K562 (cell line): ENCODE results near the gene NEDD4L. TPM values are rescaled to one million over a fixed set of nuclear protein-coding genes. Genes with fewer than 3 reads are reported as not detected.

Experiments
- NEUROD1 ChIP-seq: fragments of 150-350 bp; IDR thresholded peaks from 2 replicates; pipeline ENCODE4 v1.6.1; 2014; ENCODE audit warnings: borderline replicate concordance, low read length, low read depth; ENCODE audit not compliant: partially characterized antibody
- SNRNP70 ChIP-seq: fragments of 200-400 bp; formaldehyde crosslinking; optimal IDR thresholded peaks from 2 replicates; pipeline ENCODE3; 2017; ENCODE audit warnings: low read depth, low read length
- polyA plus RNA-seq, 8 experiments: library from polyadenylated mRNA; depleted of rRNA in 4 of 8; stranded (reverse) in 5 of 8; unstranded in 3 of 8; fragments of >200 nt; fragmentation: Nextera tagmentation in 2 of 8; fragmentation: Illumina TruSeq in 1 of 8; extraction: Ambion mirVana in 2 of 8; extraction: Trizol in 1 of 8; gene quantifications; 2 replicates each; pipeline versions ENCODE4 v1.2.1 to v1.2.3, GENCODE V29; 2011 to 2014; ENCODE audit warnings: inconsistent platforms in 1 of 8, missing spikeins in 1 of 8
- total RNA-seq, 7 experiments: library from RNA; depleted of rRNA in 6 of 7; stranded (reverse); fragments of >200 nt in 6 of 7; fragmentation: Illumina TruSeq in 2 of 7; extraction: Trizol in 2 of 7; gene quantifications; 2 replicates each; pipeline versions ENCODE4 v1.2.1 to v1.2.3, GENCODE V29; 2011 to 2021; ENCODE audit warnings: low replicate concordance in 1 of 7
- TF ChIP-seq, protein P1 (sequence below), 2 experiments: fragments of 250-450 bp in 1 of 2; fragments of 450-650 bp in 1 of 2; sonication (Bioruptor Pico) in 1 of 2; IDR thresholded peaks; 2 replicates each; pipeline versions ENCODE4 v1.6.1 to v1.8.0; 2016 to 2021; ENCODE audit warnings: mild to moderate bottlenecking in 2 of 2, moderate library complexity in 2 of 2, missing compliant biosample characterization in 1 of 2, missing genetic modification characterization in 1 of 2
- TF ChIP-seq, protein P2 (sequence below): fragments of 450-650 bp; formaldehyde crosslinking; IDR thresholded peaks from 2 replicates; pipeline ENCODE4 v1.4.0; 2020; ENCODE audit warnings: mild to moderate bottlenecking, mixed read lengths
- TF ChIP-seq, protein P3 (sequence below): fragments of 450-650 bp; IDR thresholded peaks from 2 replicates; pipeline ENCODE4 v1.6.1; 2016; ENCODE audit warnings: mild to moderate bottlenecking, moderate library complexity

Gene NEDD4L
- total and polyA plus RNA-seq, 9 of the 15 experiments (the other 6 are each of a cell fraction or from before 2014, with no cell fraction given) = 8.1 to 33.4 (median 19.9) TPM

DNA sequence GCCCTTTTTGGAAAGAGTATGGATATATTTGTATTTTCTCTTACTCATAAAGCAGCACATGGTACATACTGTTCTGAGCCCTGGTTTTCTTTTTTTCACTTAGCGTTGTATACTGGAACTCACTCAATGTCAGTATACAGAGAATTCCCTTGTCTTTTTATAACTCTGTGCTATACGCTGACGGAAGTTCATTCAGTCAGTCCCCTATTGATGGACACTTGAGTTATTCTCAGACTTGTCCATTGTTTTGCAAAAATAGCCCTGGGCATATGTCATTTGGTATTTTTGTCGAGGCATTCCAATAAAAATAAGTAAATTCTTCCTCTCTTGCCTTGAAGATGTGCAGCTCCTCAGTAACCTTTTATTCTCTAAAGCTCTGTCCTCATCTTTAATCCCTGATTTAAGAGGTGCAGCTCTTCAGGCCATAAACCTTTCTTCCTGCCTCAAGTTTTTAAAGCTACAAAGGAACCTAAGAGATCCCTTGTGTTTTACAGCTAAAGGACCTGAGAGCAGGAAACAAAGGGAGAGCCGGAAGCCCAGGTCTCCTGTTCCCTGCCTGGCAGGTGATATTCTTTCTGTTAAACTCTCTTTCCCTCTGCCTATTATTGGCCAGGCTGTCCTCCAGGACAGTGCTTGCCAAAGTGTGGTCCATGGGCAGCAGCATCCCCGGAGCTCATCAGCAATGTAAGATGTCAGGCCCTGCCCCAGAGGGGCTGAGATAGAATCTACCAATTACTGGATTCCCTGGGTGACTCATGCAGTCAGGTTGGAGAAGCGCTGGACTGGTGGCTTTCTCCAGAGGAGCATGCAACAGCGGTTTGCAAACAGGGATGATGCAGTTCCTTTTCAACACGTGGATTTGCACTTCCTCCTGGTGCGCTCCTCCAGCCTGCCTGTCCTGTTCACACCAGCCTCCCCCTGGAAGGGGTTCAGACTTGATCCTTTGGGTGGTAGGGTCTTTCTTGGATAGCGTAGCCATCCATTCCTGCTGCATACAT is 158.0 kb downstream of the NEDD4L start (continued):
- TF ChIP-seq, protein P1, sequence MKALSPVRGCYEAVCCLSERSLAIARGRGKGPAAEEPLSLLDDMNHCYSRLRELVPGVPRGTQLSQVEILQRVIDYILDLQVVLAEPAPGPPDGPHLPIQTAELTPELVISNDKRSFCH (CRISPR knock-in tag; IDR thresholded peaks at IDR 0.05) = no peak
- TF ChIP-seq, protein P1 (tag; IDR thresholded peaks at IDR 0.05) = no peak
- TF ChIP-seq SNRNP70 (no peak), NEUROD1 (no peak)
- TF ChIP-seq, protein P2, sequence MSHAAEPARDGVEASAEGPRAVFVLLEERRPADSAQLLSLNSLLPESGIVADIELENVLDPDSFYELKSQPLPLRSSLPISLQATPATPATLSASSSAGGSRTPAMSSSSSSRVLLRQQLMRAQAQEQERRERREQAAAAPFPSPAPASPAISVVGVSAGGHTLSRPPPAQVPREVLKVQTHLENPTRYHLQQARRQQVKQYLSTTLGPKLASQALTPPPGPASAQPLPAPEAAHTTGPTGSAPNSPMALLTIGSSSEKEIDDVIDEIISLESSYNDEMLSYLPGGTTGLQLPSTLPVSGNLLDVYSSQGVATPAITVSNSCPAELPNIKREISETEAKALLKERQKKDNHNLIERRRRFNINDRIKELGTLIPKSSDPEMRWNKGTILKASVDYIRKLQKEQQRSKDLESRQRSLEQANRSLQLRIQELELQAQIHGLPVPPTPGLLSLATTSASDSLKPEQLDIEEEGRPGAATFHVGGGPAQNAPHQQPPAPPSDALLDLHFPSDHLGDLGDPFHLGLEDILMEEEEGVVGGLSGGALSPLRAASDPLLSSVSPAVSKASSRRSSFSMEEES (CRISPR knock-in tag) = no peak
- TF ChIP-seq, protein P3, sequence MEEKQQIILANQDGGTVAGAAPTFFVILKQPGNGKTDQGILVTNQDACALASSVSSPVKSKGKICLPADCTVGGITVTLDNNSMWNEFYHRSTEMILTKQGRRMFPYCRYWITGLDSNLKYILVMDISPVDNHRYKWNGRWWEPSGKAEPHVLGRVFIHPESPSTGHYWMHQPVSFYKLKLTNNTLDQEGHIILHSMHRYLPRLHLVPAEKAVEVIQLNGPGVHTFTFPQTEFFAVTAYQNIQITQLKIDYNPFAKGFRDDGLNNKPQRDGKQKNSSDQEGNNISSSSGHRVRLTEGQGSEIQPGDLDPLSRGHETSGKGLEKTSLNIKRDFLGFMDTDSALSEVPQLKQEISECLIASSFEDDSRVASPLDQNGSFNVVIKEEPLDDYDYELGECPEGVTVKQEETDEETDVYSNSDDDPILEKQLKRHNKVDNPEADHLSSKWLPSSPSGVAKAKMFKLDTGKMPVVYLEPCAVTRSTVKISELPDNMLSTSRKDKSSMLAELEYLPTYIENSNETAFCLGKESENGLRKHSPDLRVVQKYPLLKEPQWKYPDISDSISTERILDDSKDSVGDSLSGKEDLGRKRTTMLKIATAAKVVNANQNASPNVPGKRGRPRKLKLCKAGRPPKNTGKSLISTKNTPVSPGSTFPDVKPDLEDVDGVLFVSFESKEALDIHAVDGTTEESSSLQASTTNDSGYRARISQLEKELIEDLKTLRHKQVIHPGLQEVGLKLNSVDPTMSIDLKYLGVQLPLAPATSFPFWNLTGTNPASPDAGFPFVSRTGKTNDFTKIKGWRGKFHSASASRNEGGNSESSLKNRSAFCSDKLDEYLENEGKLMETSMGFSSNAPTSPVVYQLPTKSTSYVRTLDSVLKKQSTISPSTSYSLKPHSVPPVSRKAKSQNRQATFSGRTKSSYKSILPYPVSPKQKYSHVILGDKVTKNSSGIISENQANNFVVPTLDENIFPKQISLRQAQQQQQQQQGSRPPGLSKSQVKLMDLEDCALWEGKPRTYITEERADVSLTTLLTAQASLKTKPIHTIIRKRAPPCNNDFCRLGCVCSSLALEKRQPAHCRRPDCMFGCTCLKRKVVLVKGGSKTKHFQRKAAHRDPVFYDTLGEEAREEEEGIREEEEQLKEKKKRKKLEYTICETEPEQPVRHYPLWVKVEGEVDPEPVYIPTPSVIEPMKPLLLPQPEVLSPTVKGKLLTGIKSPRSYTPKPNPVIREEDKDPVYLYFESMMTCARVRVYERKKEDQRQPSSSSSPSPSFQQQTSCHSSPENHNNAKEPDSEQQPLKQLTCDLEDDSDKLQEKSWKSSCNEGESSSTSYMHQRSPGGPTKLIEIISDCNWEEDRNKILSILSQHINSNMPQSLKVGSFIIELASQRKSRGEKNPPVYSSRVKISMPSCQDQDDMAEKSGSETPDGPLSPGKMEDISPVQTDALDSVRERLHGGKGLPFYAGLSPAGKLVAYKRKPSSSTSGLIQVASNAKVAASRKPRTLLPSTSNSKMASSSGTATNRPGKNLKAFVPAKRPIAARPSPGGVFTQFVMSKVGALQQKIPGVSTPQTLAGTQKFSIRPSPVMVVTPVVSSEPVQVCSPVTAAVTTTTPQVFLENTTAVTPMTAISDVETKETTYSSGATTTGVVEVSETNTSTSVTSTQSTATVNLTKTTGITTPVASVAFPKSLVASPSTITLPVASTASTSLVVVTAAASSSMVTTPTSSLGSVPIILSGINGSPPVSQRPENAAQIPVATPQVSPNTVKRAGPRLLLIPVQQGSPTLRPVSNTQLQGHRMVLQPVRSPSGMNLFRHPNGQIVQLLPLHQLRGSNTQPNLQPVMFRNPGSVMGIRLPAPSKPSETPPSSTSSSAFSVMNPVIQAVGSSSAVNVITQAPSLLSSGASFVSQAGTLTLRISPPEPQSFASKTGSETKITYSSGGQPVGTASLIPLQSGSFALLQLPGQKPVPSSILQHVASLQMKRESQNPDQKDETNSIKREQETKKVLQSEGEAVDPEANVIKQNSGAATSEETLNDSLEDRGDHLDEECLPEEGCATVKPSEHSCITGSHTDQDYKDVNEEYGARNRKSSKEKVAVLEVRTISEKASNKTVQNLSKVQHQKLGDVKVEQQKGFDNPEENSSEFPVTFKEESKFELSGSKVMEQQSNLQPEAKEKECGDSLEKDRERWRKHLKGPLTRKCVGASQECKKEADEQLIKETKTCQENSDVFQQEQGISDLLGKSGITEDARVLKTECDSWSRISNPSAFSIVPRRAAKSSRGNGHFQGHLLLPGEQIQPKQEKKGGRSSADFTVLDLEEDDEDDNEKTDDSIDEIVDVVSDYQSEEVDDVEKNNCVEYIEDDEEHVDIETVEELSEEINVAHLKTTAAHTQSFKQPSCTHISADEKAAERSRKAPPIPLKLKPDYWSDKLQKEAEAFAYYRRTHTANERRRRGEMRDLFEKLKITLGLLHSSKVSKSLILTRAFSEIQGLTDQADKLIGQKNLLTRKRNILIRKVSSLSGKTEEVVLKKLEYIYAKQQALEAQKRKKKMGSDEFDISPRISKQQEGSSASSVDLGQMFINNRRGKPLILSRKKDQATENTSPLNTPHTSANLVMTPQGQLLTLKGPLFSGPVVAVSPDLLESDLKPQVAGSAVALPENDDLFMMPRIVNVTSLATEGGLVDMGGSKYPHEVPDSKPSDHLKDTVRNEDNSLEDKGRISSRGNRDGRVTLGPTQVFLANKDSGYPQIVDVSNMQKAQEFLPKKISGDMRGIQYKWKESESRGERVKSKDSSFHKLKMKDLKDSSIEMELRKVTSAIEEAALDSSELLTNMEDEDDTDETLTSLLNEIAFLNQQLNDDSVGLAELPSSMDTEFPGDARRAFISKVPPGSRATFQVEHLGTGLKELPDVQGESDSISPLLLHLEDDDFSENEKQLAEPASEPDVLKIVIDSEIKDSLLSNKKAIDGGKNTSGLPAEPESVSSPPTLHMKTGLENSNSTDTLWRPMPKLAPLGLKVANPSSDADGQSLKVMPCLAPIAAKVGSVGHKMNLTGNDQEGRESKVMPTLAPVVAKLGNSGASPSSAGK = no peak
